Memory B cell (primary cell): ENCODE data around the gene KRT35.
A peak's percentile ranks its signal among the peaks of the same experiment; 100 is the strongest.

Experiments
- ATAC-seq: fragments of 150-1000 bp; cut with Tn5 transposase; 2 replicates; pipeline ENCODE4 v1.10.0; 2021; ENCODE audit warnings: low read depth, mild to moderate bottlenecking, moderate library complexity
- DNase-seq, 2 donors: peaks; one replicate each; pipeline ENCODE4 v3.0.0; 2022; ENCODE audit warnings: low spot score in 2 of 2
- H3K27ac Mint-ChIP-seq: one replicate; pipeline ENCODE4 v1.8.0; 2022; ENCODE audit warnings: mild to moderate bottlenecking, moderate library complexity, mixed read lengths
- H3K27me3 Mint-ChIP-seq: one replicate; pipeline ENCODE4 v1.8.0; 2022; ENCODE audit warnings: mixed read lengths
- H3K36me3 Mint-ChIP-seq: one replicate; pipeline ENCODE4 v1.8.0; 2022; ENCODE audit warnings: mild to moderate bottlenecking, mixed read lengths
- H3K4me1 Mint-ChIP-seq: one replicate; pipeline ENCODE4 v1.8.0; 2022; ENCODE audit warnings: mixed read lengths
- H3K4me3 Mint-ChIP-seq: one replicate; pipeline ENCODE4 v1.8.0; 2022; ENCODE audit warnings: mild to moderate bottlenecking, moderate library complexity, mixed read lengths
- H3K9me3 Mint-ChIP-seq: one replicate; pipeline ENCODE4 v1.8.0; 2022; ENCODE audit warnings: mixed read lengths

Gene KRT35

GRCh38 chr17:41481036-41481435, at the start of gene KRT35:
Gene KRT35 (minus strand): TSS chr17:41481151. CDS start chr17:41481097, 54 bp downstream.
- peaks cover 4% of the 10 kb centered on the region for H3K4me1 Mint-ChIP-seq

DNA sequence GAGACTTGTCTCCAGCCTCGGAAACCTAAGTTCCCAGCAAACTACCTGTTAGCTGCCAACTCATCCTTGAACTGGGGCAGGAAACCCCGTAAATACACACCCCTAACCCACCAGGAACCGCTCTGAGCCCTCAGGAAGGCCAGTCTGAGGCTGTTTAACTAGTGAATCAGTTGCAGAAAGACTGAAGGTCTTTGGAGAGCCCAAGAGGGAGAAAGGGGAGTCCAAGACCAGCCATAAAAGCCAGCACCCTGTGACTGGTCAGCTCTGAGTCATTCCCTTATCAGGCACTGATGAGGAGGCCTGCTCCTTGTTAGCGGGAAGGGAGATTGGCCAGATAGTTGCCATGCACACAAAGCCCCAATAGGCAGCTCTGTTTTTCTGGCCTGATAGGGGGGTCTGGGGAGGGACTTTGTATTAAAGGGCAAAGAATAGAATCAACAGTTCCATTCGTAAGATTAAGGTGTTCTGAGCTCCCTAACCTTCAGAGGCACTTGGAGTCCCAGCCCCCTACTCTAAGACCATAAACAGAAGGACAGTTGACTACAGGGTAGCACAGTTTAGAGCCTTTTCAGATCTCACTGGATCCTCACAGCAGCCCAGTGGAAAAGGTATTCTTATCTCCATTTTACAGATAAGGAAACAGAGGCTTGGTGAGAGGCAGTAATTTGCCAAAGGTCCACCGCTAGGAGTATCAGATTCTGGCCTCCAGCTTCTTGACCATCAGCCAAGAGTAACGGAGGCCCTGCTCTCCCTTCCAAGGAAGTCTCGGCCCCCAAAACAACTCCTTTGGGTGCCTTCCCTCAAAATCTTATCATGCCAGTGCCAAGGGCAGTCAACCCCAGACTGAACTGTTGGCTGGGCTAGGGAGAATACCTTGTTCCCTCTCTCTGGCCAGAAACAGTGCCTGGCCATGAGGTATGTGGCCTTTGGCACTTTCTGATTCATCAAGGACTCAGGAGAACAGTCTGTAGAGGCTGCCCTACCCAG, 49.4 kb upstream of the KRT35 start:
- Mint-ChIP-seq H3K4me3 (no peak overlapping the region), H3K27me3 (peaks cover 39% of the 10 kb centered on the region), H3K9me3 (peaks cover 1% of the 10 kb centered on the region), H3K36me3 (peaks cover 1% of the 10 kb centered on the region), H3K4me1 (peaks cover 4% of the 10 kb centered on the region), H3K27ac (no peak overlapping the region)
- DNase-seq, result no peak
- ATAC-seq, result no peak

More at GRCh38 chr17:41481036-41481435, at the start of gene KRT35:
- no peaks in the 10 kb centered on the region for H3K36me3 Mint-ChIP-seq
- H3K9me3 Mint-ChIP-seq, result no peaks in the 10 kb centered on the region
- H3K27ac Mint-ChIP-seq, result no peak within 1 kb of the TSS
- DNase-seq (no peak), ATAC-seq (no peak)
- H3K27me3 Mint-ChIP-seq, result peaks cover 6% of the 10 kb centered on the region
- no peak within 1 kb of the TSS for H3K4me3 Mint-ChIP-seq

DNA sequence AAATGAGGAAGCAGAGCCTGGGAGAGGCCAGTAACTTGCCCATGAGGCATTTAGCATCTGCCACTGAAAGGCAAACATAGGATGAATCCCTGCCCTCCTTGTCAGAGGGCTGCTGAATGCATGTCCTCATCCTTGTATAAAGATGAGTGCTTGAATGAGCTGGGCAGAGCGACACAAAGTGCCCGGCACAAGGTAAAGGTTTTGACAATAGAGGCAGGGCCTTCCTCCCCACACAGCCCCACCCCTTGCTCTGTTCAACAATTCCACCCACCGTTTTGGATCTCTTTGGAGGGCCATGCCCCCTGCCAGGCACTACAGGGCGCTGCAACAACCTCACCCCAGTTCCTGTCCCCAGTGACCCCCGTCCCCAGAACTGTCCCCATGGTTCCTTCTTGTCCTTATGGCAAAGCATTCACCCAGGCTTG, 48.6 kb upstream of the KRT35 start:
- DNase-seq (no peak), ATAC-seq (no peak)
- peaks cover 1% of the 10 kb centered on the region for H3K36me3 Mint-ChIP-seq
- peaks cover 1% of the 10 kb centered on the region for H3K9me3 Mint-ChIP-seq
- peaks cover 4% of the 10 kb centered on the region for H3K4me1 Mint-ChIP-seq
- H3K27ac Mint-ChIP-seq, result no peak overlapping the region
- H3K27me3 Mint-ChIP-seq, result peaks cover 38% of the 10 kb centered on the region
- H3K4me3 Mint-ChIP-seq, result no peak overlapping the region

GRCh38 chr17:41528959-41529353, 48.0 kb upstream of the KRT35 start:
- no peak overlapping the region for H3K27ac Mint-ChIP-seq
- H3K4me3 Mint-ChIP-seq, result no peak overlapping the region
- H3K36me3 Mint-ChIP-seq, result peaks cover 1% of the 10 kb centered on the region
- DNase-seq, result no peak
- ATAC-seq, result no peak
- H3K4me1 Mint-ChIP-seq, result peaks cover 4% of the 10 kb centered on the region
- peaks cover 1% of the 10 kb centered on the region for H3K9me3 Mint-ChIP-seq
- peaks cover 38% of the 10 kb centered on the region for H3K27me3 Mint-ChIP-seq

- Mint-ChIP-seq H3K27me3 (peaks cover 28% of the 10 kb centered on the region), H3K27ac (no peak overlapping the region)
Measured at GRCh38 chr17:41527063-41528023, 46.4 kb upstream of the KRT35 start.

GRCh38 chr17:41524261-41524660, 43.3 kb upstream of the KRT35 start:
- Mint-ChIP-seq H3K27ac (no peak overlapping the region), H3K4me1 (peaks cover 4% of the 10 kb centered on the region), H3K4me3 (no peak overlapping the region), H3K36me3 (no peaks in the 10 kb centered on the region), H3K27me3 (peaks cover 20% of the 10 kb centered on the region), H3K9me3 (no peaks in the 10 kb centered on the region)
- no peak for ATAC-seq
- no peak for DNase-seq

More at GRCh38 chr17:41527063-41528023, 46.4 kb upstream of the KRT35 start:
- H3K36me3 Mint-ChIP-seq, result no peaks in the 10 kb centered on the region
- DNase-seq (no peak), ATAC-seq (no peak)
- peaks cover 4% of the 10 kb centered on the region for H3K4me1 Mint-ChIP-seq
- H3K9me3 Mint-ChIP-seq, result no peaks in the 10 kb centered on the region
- peak overlapping the region; percentile 32 for H3K4me3 Mint-ChIP-seq

DNA sequence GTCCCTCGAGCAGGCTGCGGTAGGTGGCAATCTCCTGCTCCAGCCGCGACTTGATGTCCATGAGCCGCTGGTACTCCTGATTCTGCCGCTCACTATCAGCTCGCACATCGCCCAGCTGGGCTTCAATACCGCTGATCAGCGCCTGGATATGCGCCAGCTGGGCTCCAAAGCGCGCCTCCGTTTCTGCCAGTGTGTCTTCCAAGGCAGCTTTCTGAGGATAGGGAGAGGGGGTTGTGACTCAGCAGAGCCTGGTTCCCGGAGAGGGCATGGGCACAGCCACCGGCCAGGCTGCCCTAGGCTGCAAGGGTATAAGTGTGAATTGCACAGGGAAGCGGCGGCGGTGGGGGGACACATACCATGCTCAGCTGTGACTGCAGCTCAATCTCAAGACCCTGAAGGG, 42.8 kb upstream of the KRT35 start:
- no peak overlapping the region for H3K4me3 Mint-ChIP-seq
- peaks cover 4% of the 10 kb centered on the region for H3K4me1 Mint-ChIP-seq
- DNase-seq, result no peak
- H3K27me3 Mint-ChIP-seq, result peaks cover 19% of the 10 kb centered on the region
- no peaks in the 10 kb centered on the region for H3K36me3 Mint-ChIP-seq
- ATAC-seq, result no peak
- no peak overlapping the region for H3K27ac Mint-ChIP-seq
- no peaks in the 10 kb centered on the region for H3K9me3 Mint-ChIP-seq

DNA sequence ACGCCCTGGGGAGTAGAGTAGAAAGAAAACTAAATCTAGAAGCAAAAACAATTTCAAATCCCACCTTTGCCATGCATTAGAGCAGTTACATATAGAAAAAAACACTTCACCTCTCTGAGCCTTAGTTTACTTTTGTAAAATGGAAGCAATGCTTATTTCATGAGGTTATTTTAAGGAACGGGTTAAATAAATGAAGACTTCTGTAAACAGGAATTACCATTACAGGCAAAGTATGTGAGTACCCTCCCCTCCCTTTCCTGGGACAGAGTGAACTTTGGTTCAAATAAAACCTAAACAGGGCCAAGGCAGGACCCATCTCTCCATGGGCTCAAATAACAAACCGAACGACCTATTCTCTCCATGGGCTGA, 42.3 kb upstream of the KRT35 start:
- no peak overlapping the region for H3K4me3 Mint-ChIP-seq
- no peaks in the 10 kb centered on the region for H3K36me3 Mint-ChIP-seq
- H3K4me1 Mint-ChIP-seq, result peaks cover 2% of the 10 kb centered on the region
- H3K9me3 Mint-ChIP-seq, result no peaks in the 10 kb centered on the region
- peaks cover 16% of the 10 kb centered on the region for H3K27me3 Mint-ChIP-seq
- ATAC-seq, result no peak
- no peak for DNase-seq
- H3K27ac Mint-ChIP-seq, result no peak overlapping the region

- Mint-ChIP-seq H3K27me3 (peaks cover 16% of the 10 kb centered on the region), H3K36me3 (no peaks in the 10 kb centered on the region)
- no peak for ATAC-seq
Measured at GRCh38 chr17:41522301-41523224, 41.6 kb upstream of the KRT35 start.

DNA sequence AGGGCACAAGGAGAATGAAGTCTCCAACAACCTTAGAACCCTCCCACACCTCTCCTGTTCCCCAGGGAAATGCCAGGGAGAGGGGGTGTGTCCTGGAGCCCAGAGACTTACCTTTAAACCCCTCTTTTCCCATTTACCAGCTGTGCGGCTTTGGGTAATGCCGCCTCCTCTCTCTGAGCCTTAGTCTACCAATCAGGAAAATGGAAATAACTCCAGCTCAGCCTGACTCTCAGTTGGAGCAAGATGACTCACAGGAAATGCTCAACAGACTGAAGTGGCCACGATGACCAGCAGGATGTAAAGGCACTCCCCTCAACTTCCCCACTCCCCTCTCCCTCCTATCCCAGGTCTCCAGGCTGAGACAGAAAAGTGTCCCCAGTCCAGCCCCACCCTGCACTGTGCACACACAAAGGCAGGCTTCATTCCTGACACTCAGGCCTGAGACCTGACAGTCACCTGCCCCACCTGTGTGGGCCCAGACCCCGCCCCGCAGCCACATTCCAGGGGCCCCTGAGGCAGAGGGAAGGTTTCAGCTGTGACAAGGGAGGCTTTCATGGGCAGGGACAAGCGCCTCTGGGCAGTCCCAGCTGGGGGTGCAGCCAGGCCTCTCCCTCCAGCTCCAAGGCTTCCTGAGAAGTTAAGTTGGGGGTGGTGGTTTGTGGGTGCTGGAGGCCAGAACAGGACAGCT, 40.8 kb upstream of the KRT35 start:
- no peak for ATAC-seq
- no peak for DNase-seq
- H3K4me3 Mint-ChIP-seq, result no peak overlapping the region
- no peaks in the 10 kb centered on the region for H3K4me1 Mint-ChIP-seq
- H3K36me3 Mint-ChIP-seq, result no peaks in the 10 kb centered on the region
- peaks cover 18% of the 10 kb centered on the region for H3K27me3 Mint-ChIP-seq
- H3K27ac Mint-ChIP-seq, result no peak overlapping the region
- H3K9me3 Mint-ChIP-seq, result no peaks in the 10 kb centered on the region

More at GRCh38 chr17:41522301-41523224, 41.6 kb upstream of the KRT35 start:
- Mint-ChIP-seq H3K4me3 (no peak overlapping the region), H3K27ac (no peak overlapping the region), H3K4me1 (peaks cover 2% of the 10 kb centered on the region), H3K9me3 (no peaks in the 10 kb centered on the region)
- DNase-seq, result no peak

DNA sequence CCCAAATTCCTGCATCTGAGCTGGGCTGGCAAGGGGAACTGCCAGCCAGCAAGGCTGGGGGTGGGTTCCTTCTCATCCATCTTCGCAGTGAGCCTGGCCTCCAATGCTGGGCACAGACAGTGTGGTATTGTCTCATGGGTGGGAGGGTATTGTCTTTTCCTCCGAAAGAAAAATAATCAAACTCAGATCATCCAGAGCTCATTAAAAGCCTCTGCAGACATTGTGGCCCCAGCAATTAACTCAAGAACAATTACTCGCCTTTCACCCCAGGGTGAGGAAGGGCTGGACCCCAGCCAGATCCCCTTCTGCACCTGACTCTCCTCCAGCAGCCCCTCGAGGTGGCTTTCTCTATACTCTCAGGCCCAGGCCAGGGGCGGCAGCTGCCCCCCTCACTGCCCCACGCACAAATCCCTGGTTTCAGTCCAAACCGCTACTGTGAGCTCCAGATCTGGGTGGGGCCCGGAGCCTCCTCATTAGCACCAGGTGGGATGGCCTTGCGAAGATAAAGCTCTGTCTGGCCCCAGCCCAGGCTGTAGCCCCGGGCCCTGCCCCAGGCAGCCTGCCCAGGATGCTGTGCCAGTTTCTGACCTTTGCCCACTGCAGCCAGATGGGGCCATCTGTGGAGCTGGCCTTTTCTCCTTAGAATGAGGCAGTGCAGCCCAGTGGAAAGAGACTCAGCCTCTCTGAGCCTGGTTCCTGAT, 40.0 kb upstream of the KRT35 start:
- peaks cover 18% of the 10 kb centered on the region for H3K27me3 Mint-ChIP-seq
- DNase-seq, result no peak

GRCh38 chr17:41519501-41520224, 38.7 kb upstream of the KRT35 start:
- Mint-ChIP-seq H3K4me3 (no peak overlapping the region), H3K27ac (no peak overlapping the region), H3K9me3 (no peaks in the 10 kb centered on the region), H3K27me3 (peaks cover 17% of the 10 kb centered on the region), H3K4me1 (no peaks in the 10 kb centered on the region), H3K36me3 (no peaks in the 10 kb centered on the region)
- DNase-seq (no peak), ATAC-seq (no peak)

More for the DNA sequence above, 40.0 kb upstream of the KRT35 start:
- Mint-ChIP-seq H3K4me1 (no peaks in the 10 kb centered on the region), H3K4me3 (no peak overlapping the region), H3K27ac (no peak overlapping the region), H3K36me3 (no peaks in the 10 kb centered on the region), H3K9me3 (no peaks in the 10 kb centered on the region)
- ATAC-seq, result no peak
